WTC11 (cell line): ENCODE measurements around the gene FGFR2. TPM values are rescaled to one million over a fixed set of nuclear protein-coding genes. Genes with fewer than 3 reads are reported as not detected.

Experiments used
- ATAC-seq: fragments of 200-7000 bp; cut with Tn5 transposase; 2 replicates; pipeline ENCODE4 v1.10.0; 2021; ENCODE audit warnings: mild to moderate bottlenecking, moderate library complexity
- CTCF ChIA-PET: fragments of 300-600 bp; sonication (Branson Sonifier 250); formaldehyde crosslinking; loops from one replicate; lab custom pipeline; 2021; ENCODE audit warnings: antibody characterized with exemption; lab: Charles Lee
- POLR2A ChIA-PET: fragments of 350-600 bp; sonication (Branson Sonifier 250); formaldehyde crosslinking; loops from one replicate; lab custom pipeline; 2021; ENCODE audit warnings: antibody characterized with exemption; lab: Charles Lee
- DNase-seq: peaks from one replicate; pipeline ENCODE4 v3.0.0; 2021; ENCODE audit warnings: low spot score
- H3K27ac Mint-ChIP-seq: 2 replicates; pipeline ENCODE4 v1.8.0; 2021; ENCODE audit warnings: mixed read lengths
- H3K27me3 Mint-ChIP-seq: 2 replicates; pipeline ENCODE4 v1.8.0; 2021; ENCODE audit warnings: low read depth, mild to moderate bottlenecking, moderate library complexity, mixed read lengths
- H3K36me3 Mint-ChIP-seq: 2 replicates; pipeline ENCODE4 v1.8.0; 2021; ENCODE audit warnings: mixed read lengths
- H3K4me1 Mint-ChIP-seq: 2 replicates; pipeline ENCODE4 v1.8.0; 2022; ENCODE audit warnings: mixed read lengths
- H3K4me3 Mint-ChIP-seq: 2 replicates; pipeline ENCODE4 v1.8.0; 2021; ENCODE audit warnings: mild to moderate bottlenecking, moderate library complexity, mixed read lengths
- H3K9me3 Mint-ChIP-seq: 2 replicates; pipeline ENCODE4 v1.8.0; 2021; ENCODE audit warnings: mixed read lengths
- AFF4 ChIP-seq: sonication (generic); formaldehyde crosslinking; IDR thresholded peaks from 2 replicates; pipeline ENCODE4 v1.8.1; 2023; ENCODE audit warnings: mild to moderate bottlenecking, missing genetic modification reagents, borderline replicate concordance
- ATF2 ChIP-seq: sonication (generic); formaldehyde crosslinking; IDR thresholded peaks from 2 replicates; pipeline ENCODE4 v1.8.1; 2022; ENCODE audit warnings: low read depth, missing genetic modification reagents, borderline replicate concordance
- CTCF ChIP-seq: fragments of 200-600 bp; IDR thresholded peaks from 2 replicates; pipeline ENCODE4 v1.8.0; 2022; ENCODE audit warnings: antibody characterized with exemption
- ESRRA ChIP-seq: sonication (generic); formaldehyde crosslinking; IDR thresholded peaks from 2 replicates; pipeline ENCODE4 v1.8.1; 2022; ENCODE audit warnings: mild to moderate bottlenecking, missing genetic modification reagents, borderline replicate concordance
- ETV6 ChIP-seq: sonication (generic); formaldehyde crosslinking; IDR thresholded peaks from 2 replicates; pipeline ENCODE4 v1.8.1; 2022; ENCODE audit warnings: mild to moderate bottlenecking, missing genetic modification reagents
- FOXK1 ChIP-seq: sonication (generic); formaldehyde crosslinking; IDR thresholded peaks from 2 replicates; pipeline ENCODE4 v1.8.0; 2022; ENCODE audit warnings: mild to moderate bottlenecking, moderate library complexity, missing genetic modification reagents
- GABPB1 ChIP-seq: sonication (generic); formaldehyde crosslinking; IDR thresholded peaks from 2 replicates; pipeline ENCODE4 v1.8.1; 2023; ENCODE audit warnings: mild to moderate bottlenecking, missing genetic modification reagents
- HMGA2 ChIP-seq: fragments of 250-450 bp; sonication (Bioruptor Pico); IDR thresholded peaks from 2 replicates; pipeline ENCODE4 v1.4.0; 2021; ENCODE audit warnings: mild to moderate bottlenecking, moderate library complexity
- MYBL2 ChIP-seq: sonication (generic); formaldehyde crosslinking; IDR thresholded peaks from 2 replicates; pipeline ENCODE4 v1.8.1; 2023; ENCODE audit warnings: mild to moderate bottlenecking, moderate library complexity, missing genetic modification reagents
- NFE2L1 ChIP-seq: sonication (generic); formaldehyde crosslinking; IDR thresholded peaks from 2 replicates; pipeline ENCODE4 v1.8.1; 2023; ENCODE audit warnings: missing genetic modification reagents
- NFYB ChIP-seq: sonication (generic); formaldehyde crosslinking; conservative IDR thresholded peaks from 2 replicates; pipeline ENCODE4 v1.8.0; 2022; ENCODE audit warnings: low read depth, missing genetic modification reagents
- SMAD4 ChIP-seq: sonication (generic); formaldehyde crosslinking; IDR thresholded peaks from 2 replicates; pipeline ENCODE4 v1.8.0; 2022; ENCODE audit warnings: mild to moderate bottlenecking, missing genetic modification reagents
- TP53 ChIP-seq: sonication (generic); formaldehyde crosslinking; IDR thresholded peaks from 2 replicates; pipeline ENCODE4 v1.8.1; 2023; ENCODE audit warnings: mild to moderate bottlenecking, missing genetic modification reagents
- ZBTB21 ChIP-seq: sonication (generic); formaldehyde crosslinking; IDR thresholded peaks from 2 replicates; pipeline ENCODE4 v1.8.1; 2023; ENCODE audit warnings: mild to moderate bottlenecking, missing genetic modification reagents, borderline replicate concordance
- ZMAT4 ChIP-seq: fragments of 250-450 bp; sonication (Bioruptor Pico); IDR thresholded peaks from 2 replicates; pipeline ENCODE4 v1.9.0; 2021; ENCODE audit warnings: mild to moderate bottlenecking
- ZNF263 ChIP-seq: sonication (generic); formaldehyde crosslinking; IDR thresholded peaks from 2 replicates; pipeline ENCODE4 v1.8.1; 2022; ENCODE audit warnings: low read depth, mild to moderate bottlenecking, moderate library complexity, missing genetic modification reagents
- ZNF423 ChIP-seq: fragments of 250-450 bp; sonication (Bioruptor Pico); IDR thresholded peaks from 2 replicates; pipeline ENCODE4 v2.1.2; 2022; ENCODE audit warnings: mild to moderate bottlenecking, moderate library complexity
- ZNF532 ChIP-seq: fragments of 250-450 bp; sonication (Bioruptor Pico); IDR thresholded peaks from 2 replicates; pipeline ENCODE4 v1.9.0; 2021; ENCODE audit warnings: mild to moderate bottlenecking, borderline replicate concordance
- total RNA-seq: library from RNA; stranded (reverse); gene quantifications from 3 replicates; pipeline ENCODE4 v1.2.3, GENCODE V29; 2021

Gene FGFR2
- total RNA-seq, 1 experiment from 2014 or later, result 95.0 TPM

GRCh38 chr10:121605708-121606107, 7.5 kb upstream of the FGFR2 start:
- peaks cover 20% of the 10 kb centered on the region for H3K27me3 Mint-ChIP-seq
- no peaks in the 10 kb centered on the region for H3K9me3 Mint-ChIP-seq
- ChIA-PET POLR2A (no interaction called here), CTCF (no interaction called here)
- no peaks in the 10 kb centered on the region for H3K36me3 Mint-ChIP-seq
- no peak for ATAC-seq
- TF ChIP-seq ZNF423 (CRISPR knock-in tag) (no peak), SMAD4 (CRISPR knock-in tag) (no peak), HMGA2 (CRISPR knock-in tag) (no peak), ESRRA (CRISPR knock-in tag) (no peak), AFF4 (no peak), GABPB1 (no peak), CTCF (no peak), ZBTB21 (no peak), FOXK1 (CRISPR knock-in tag) (no peak), MYBL2 (CRISPR knock-in tag) (no peak), ZNF263 (CRISPR knock-in tag) (no peak), ZNF532 (CRISPR knock-in tag) (no peak), NFE2L1 (CRISPR knock-in tag) (no peak), ATF2 (CRISPR knock-in tag) (no peak), ETV6 (no peak), TP53 (CRISPR knock-in tag) (no peak), ZMAT4 (CRISPR knock-in tag) (no peak), NFYB (no peak)
- H3K4me1 Mint-ChIP-seq, result peaks cover 37% of the 10 kb centered on the region
- no peak for DNase-seq
- H3K27ac Mint-ChIP-seq, result no peak overlapping the region
- no peak overlapping the region for H3K4me3 Mint-ChIP-seq
